Endometrium (tissue), 2 donors: ENCODE results near the gene VCAN.

Experiments used
- FAIRE-seq: peaks from 2 replicates; lab custom pipeline; 2012; peaks lifted over from hg19 to GRCh38; lab: Jason Lieb, UNC
- donor health status: control.
- donor health status: control.

Gene VCAN

DNA sequence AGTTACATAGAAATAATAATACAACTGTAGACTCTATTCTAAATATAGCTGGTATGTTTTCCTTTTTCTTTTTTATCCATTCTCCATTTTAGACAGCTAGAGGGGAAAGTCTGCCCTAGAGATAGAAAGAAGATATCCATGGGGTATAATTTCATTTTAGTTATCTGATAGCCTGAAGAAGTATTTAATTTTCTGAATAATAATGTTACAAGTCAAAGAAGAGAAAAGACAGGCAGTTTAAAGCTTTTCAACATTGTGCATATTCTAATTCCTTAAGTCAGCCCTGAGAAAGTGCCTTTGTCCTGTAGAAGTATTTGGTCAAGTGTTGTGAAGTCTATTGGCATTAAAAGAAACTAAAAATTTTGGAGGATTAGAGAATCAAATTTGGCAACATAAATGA, 2.5 kb upstream of the VCAN start:
- FAIRE-seq = no peak

GRCh38 chr5:83470526-83471404, 779 bp upstream of the VCAN start:
- FAIRE-seq = no peak

GRCh38 chr5:83472213-83472507, 616 bp downstream of the VCAN start:
- no peak for FAIRE-seq

DNA sequence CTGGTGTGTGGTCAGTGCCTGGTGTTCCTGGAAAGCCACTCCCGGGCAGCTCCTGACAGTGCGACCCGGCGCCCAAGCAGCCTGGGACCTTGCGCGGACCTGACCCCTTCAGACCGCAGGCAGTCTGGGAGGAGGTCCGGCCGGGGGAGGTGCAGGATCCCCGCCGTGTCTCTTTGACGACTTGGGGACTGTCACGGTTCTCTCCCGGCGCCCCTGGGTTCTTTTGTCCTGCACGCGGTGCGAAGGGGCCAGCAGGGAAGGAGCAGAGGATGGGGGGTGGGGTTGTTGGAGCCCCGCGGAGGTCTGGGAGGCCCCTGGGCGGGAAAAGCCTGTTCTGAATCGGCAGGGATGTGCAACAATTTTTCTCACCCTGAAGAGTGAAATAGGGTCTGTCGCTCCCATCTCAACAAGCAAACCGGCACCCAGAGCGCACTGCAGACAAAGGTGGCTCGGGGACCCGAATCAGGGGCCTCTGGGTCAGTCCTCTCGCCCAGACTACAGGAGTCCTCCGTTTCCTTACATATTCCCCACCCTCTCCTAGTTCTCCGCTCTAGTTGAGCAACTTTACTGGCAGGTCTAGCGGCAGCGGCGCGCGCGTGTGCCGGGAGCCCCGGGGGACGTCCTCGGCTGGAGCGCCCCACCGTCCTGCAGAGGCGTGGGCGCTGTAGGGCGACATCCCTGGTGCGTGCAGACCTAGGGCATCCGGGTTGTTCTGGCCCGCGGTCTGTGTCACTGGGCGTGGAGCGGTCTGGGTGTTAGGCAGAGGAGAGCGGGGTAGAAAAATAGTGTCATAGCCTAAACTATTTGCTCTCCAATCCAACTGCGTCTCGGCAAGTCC, 1.2 kb downstream of the VCAN start:
- FAIRE-seq = no peak

- peak; percentile 98 for FAIRE-seq
Measured at GRCh38 chr5:83473346-83474160, 2.0 kb downstream of the VCAN start.

DNA sequence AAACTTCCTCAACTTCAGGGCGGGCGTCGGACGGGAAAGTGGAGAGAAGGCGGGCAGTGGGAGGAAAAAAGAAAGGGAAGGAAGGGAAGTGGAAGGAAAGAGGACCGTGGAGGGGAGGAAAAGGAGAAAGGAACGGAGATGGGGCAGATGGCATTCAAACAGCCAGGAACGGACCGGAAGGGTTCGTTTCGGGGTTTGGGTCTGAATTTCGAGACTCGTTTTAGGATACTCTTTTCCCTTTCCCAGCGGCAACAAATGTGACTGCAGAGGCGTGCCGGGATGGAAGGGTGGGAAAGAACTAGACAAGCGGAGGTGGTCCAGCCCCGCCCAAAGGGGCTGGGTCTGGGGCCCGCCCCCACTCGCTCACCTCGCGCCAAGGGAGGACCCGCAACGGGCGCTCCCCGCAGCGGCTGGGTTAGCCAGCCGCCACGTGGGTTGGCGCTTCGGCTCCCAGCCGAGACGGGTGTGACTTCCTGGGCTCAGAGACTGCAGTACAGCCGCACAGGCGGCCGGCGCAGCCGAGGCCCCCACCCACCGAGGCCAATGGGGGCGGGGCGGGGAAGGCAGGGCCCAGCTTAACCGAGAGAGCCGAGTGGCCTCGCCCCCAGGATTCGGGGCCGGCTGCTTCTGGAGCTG, 2.7 kb downstream of the VCAN start:
- FAIRE-seq = peak; percentile 29

- no peak for FAIRE-seq
Measured at GRCh38 chr5:83474991-83475390, 3.4 kb downstream of the VCAN start.

DNA sequence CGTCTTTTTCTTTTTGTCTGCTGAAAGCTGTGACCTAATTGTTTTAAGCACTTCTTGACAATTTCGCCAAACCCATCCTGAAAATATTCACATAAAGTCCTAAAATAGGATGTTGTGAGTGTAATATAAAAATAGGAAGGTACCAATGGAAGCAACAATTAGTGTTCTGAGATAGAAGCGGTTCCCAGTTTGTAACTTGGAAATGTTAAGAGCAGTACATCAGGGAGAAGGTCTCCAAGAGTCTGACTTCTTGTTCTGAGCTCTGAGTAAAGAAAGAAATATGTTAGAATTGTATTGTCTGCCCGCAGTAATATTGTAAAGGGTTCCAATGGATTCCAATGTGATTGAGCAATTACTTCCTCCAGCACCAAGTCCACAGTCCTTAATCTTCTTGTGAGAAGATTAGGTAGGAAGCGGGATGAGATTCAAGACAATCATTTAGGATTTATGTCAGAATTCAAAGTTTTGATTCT, 3.9 kb downstream of the VCAN start:
- FAIRE-seq = peak; percentile 18

DNA sequence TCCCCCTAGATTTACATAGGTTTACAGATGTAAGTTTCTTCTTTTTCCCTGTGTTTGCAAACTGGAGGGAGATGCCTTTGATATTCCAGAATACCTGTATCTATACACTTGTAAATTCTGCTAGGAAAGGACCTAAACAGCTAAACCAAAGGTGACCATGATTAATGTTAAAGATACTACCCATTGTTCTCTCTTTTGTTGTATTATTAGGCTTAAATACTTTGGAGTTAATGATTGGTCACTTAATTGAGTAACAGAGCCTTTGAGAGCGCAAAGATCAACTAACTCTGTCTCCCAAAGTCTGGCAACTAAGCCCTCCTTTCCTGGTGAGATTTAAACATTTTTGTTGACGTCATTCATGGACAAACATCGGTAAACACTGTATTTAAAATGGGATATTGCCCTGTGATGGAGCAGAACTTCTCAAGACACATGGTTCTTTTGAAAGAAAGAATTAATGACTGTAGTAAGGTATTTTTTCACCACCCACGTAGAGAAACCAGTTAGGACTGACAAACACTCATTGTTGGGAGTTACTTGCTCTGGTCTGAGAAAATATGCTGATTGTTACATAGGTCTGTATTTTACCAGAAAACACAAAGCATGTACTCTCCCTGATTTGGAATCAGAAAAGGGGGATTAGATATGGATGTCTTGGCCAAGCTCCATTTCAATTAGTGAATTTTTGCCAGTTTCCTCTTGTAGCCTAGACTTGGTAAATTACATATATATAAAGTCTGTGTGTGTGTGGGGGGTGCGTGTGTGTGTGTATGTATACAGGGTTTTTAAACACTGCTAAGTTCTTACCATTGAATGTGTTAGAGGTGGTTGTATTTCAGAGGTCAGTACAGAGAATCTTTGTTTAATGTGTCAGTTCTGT, 4.6 kb downstream of the VCAN start:
- no peak for FAIRE-seq

GRCh38 chr5:83482961-83483360, 11.4 kb downstream of the VCAN start:
- no peak for FAIRE-seq

GRCh38 chr5:83484294-83484693, 12.8 kb downstream of the VCAN start:
- FAIRE-seq = no peak

DNA sequence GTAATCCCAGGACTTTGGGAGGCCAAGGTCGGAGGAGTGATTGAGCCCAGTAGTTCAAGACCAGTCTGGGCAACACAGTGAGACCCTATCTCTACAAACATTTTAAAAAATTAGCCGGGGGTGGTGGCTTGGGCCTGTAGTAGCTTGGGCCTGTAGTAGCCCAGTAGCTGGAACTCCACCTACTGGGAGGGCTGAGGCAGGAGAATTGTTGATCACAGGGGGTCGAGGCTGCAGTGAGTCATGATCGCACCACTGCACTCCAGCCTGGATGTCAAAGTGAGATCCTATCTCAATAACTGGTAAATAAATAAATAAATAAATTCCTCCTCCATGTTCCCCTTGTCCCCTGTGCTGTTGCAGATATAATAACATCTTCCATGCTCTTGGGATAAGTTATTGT, 14.3 kb downstream of the VCAN start:
- FAIRE-seq = no peak

DNA sequence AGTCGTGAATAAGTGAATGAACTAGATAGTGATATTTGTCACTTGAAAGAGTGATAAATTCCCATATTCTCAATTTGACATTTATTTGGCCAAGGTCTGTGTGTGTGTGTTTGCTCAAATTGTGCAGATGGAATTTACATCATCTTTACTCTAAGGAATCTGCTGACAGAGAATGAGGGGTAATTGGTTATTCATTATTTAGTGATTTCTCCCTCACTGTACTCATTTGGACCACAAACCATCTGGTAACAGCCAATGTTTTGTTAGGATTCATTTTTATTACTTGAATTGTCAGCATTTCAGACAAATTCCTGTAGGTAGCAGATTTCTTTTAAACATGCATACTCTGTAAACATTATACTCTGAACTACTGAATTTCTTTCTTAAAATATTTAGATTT, 15.6 kb downstream of the VCAN start:
- FAIRE-seq = no peak

- no peak for FAIRE-seq
Measured at GRCh38 chr5:83488271-83488670, 16.7 kb downstream of the VCAN start.

DNA sequence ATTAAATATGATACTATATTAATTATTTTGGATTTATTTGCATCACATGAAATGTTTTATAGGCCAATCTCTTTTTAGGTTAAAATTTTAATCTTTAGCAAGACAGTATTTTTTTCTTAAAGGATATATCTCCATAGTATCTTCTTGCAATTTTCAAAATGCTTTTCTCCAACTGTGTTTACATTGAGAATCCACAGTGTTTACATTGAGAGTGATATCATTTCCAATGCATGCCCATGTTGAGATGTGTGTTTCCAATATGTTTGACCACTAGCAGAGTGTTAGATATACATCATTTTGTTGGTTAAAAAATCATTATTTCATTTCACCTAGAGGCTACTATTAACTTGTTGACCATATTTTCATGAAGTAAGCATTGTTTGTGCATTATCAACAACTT, 17.3 kb downstream of the VCAN start:
- no peak for FAIRE-seq

GRCh38 chr5:83490203-83490602, 18.7 kb downstream of the VCAN start:
- FAIRE-seq = no peak

DNA sequence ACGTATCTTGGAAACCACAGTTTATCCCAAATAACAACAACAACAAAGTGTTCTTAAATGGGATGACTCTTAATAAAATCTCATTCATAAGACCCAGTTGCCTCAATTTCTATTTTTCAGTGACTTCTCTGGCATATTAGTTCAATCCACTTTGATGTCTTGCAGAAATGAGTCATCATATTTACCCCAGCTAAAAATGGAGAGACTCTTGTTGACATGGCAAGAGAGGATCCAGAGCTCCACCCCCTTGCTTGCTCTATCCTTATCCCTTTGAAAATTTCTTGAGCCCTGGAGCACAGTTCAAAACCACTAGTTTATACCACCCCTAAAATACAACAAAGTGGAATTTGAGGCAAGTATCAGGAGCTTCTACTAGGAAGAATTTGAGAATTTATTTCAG, 20.8 kb downstream of the VCAN start:
- no peak for FAIRE-seq

DNA sequence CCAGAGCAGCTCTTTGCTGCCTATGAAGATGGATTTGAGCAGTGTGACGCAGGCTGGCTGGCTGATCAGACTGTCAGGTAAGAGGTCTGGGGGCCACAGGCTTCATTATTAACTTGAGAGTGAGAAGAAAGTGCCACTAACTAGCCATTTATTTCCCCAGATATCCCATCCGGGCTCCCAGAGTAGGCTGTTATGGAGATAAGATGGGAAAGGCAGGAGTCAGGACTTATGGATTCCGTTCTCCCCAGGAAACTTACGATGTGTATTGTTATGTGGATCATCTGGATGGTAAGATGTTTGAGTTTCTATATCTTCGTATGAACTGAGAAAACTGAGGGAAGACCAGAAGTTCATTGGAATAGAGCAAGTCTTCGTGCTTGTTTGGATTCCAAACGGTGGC, 22.1 kb downstream of the VCAN start:
- FAIRE-seq = no peak

DNA sequence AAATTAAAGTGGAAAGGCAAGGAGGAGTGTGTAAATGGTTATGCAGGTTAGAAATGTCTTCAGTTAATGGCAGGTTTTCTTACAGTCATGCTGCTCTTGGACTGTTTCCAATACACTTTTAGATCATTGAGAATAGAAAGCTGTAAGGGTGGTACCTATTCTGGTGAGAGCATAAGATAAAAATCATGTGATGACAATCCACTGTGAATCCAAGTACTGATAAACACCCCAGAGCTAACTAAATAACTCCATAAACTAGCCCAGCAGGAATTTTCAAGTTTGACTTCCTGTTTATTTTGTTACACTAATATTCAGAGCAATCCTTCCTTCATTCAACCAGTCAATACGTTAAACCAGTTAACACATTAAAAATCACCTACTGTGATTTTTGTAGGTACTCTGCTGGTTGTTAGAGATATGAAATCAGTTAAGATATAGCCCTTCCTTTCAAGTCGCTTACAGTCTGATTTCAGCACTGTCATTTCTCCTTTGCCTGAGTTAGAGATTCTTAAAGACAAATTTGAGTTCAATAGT, 22.6 kb downstream of the VCAN start:
- FAIRE-seq = no peak

- no peak for FAIRE-seq
Measured at GRCh38 chr5:83494666-83495065, 23.1 kb downstream of the VCAN start.

DNA sequence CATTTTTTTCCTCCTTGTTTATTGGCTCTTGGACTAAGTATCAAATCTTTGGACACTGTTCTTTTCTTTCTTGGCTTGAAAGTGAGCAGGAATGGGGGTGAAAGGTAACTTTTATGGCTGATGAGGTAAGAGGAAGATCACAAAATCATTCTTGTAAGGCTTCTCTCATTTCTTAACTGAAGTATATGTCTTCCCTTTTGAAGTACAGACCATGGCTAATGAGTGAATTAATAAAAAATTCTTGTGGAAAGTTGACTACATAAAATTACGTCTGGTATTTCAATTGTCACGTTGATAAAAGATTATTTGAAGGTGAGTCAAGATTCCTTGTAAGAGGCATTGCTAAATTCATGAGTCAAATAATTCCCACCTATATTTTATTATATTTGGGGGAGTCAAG, 25.1 kb downstream of the VCAN start:
- no peak for FAIRE-seq
